HEK293 (cell line): ENCODE results near the gene MITF.

ENCODE experiments used
- PRDM1 ChIP-seq: fragments of 450-650 bp; formaldehyde crosslinking; IDR thresholded peaks from 2 replicates; pipeline ENCODE4; 2016; ENCODE audit warnings: missing biosample characterization, missing genetic modification characterization
- SCRT1 ChIP-seq: fragments of 450-650 bp; formaldehyde crosslinking; IDR thresholded peaks from 2 replicates; pipeline ENCODE4 v1.5.1; 2016; ENCODE audit warnings: missing biosample characterization, missing genetic modification characterization, borderline replicate concordance
- SP7 ChIP-seq: fragments of 450-650 bp; formaldehyde crosslinking; IDR thresholded peaks from 2 replicates; pipeline ENCODE4 v1.5.1; 2016; ENCODE audit warnings: missing biosample characterization, missing genetic modification characterization
- ZBTB1 ChIP-seq: fragments of 450-650 bp; formaldehyde crosslinking; IDR thresholded peaks from 2 replicates; pipeline ENCODE4 v1.5.1; 2016; ENCODE audit warnings: missing biosample characterization, missing genetic modification characterization
- ZNF274 ChIP-seq, 2 experiments: fragments of 200-500 bp in 1 of 2; fragments of 450-650 bp in 1 of 2; sonication (Bioruptor generic) in 1 of 2; formaldehyde crosslinking in 1 of 2; IDR thresholded peaks; 2 replicates each; pipeline versions ENCODE4 v1.5.1 to v1.6.1; 2014 to 2016; ENCODE audit warnings: borderline replicate concordance in 1 of 2, inconsistent platforms in 1 of 2, low read length in 1 of 2, missing biosample characterization in 1 of 2, missing genetic modification characterization in 1 of 2
- ZNF350 ChIP-seq: fragments of 450-650 bp; formaldehyde crosslinking; IDR thresholded peaks from 2 replicates; pipeline ENCODE4 v1.5.0; 2017; ENCODE audit warnings: missing biosample characterization, mild to moderate bottlenecking, missing genetic modification characterization
- ZNF776 ChIP-seq: fragments of 450-650 bp; formaldehyde crosslinking; IDR thresholded peaks from 2 replicates; pipeline ENCODE4 v1.5.0; 2017; ENCODE audit warnings: missing biosample characterization, missing genetic modification characterization, borderline replicate concordance
- ZNF792 ChIP-seq: fragments of 450-650 bp; formaldehyde crosslinking; IDR thresholded peaks from 2 replicates; pipeline ENCODE4 v1.5.1; 2016; ENCODE audit warnings: missing biosample characterization, missing genetic modification characterization
- TF ChIP-seq, protein P1 (sequence below): fragments of 450-650 bp; formaldehyde crosslinking; IDR thresholded peaks from 2 replicates; pipeline ENCODE4 v1.5.1; 2016; ENCODE audit warnings: missing biosample characterization, missing genetic modification characterization
- TF ChIP-seq, protein P2 (sequence below): fragments of 450-650 bp; formaldehyde crosslinking; IDR thresholded peaks from 2 replicates; pipeline ENCODE4 v1.5.1; 2016; ENCODE audit warnings: missing biosample characterization, missing genetic modification characterization
- TF ChIP-seq, protein P3 (sequence below): fragments of 450-650 bp; formaldehyde crosslinking; IDR thresholded peaks from 2 replicates; pipeline ENCODE4 v1.5.1; 2016; ENCODE audit warnings: missing biosample characterization, missing genetic modification characterization, low read depth
- TF ChIP-seq, protein P4 (sequence below): sonication (generic); formaldehyde crosslinking; IDR thresholded peaks from 2 replicates; pipeline ENCODE4 v1.8.1; 2022; ENCODE audit warnings: mild to moderate bottlenecking, moderate library complexity, missing genetic modification reagents
- TF ChIP-seq, protein P5 (sequence below): fragments of 450-650 bp; formaldehyde crosslinking; IDR thresholded peaks from 2 replicates; pipeline ENCODE4 v1.5.1; 2016; ENCODE audit warnings: missing biosample characterization, missing genetic modification characterization

DNA sequence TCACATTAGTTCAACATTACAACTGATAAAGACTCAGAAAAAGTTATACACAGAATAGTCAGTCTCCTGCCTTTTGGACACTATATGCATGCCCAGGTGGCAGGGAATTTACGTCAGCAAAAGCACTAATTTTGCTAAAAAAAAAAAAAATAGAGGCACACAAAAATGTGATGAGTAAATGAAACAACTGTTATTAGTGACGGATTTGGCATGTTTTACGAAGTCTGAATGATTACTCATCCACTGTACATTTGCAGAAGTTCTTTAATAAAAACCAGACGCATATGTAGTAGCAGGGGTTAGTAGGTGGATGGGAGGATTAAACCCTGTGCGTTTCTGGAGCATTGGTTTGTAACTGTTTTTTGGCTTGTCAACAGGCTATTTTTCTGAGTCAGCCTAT, 99.0 kb downstream of the MITF start:
- TF ChIP-seq ZNF274 (IDR thresholded peaks at IDR 0.05; ENCODE audit: low read length) = no peak
- no peak for TF ChIP-seq ZNF274 (tag by site-specific recombination; IDR thresholded peaks at IDR 0.05; ENCODE audit: borderline replicate concordance)
- TF ChIP-seq, protein P1, sequence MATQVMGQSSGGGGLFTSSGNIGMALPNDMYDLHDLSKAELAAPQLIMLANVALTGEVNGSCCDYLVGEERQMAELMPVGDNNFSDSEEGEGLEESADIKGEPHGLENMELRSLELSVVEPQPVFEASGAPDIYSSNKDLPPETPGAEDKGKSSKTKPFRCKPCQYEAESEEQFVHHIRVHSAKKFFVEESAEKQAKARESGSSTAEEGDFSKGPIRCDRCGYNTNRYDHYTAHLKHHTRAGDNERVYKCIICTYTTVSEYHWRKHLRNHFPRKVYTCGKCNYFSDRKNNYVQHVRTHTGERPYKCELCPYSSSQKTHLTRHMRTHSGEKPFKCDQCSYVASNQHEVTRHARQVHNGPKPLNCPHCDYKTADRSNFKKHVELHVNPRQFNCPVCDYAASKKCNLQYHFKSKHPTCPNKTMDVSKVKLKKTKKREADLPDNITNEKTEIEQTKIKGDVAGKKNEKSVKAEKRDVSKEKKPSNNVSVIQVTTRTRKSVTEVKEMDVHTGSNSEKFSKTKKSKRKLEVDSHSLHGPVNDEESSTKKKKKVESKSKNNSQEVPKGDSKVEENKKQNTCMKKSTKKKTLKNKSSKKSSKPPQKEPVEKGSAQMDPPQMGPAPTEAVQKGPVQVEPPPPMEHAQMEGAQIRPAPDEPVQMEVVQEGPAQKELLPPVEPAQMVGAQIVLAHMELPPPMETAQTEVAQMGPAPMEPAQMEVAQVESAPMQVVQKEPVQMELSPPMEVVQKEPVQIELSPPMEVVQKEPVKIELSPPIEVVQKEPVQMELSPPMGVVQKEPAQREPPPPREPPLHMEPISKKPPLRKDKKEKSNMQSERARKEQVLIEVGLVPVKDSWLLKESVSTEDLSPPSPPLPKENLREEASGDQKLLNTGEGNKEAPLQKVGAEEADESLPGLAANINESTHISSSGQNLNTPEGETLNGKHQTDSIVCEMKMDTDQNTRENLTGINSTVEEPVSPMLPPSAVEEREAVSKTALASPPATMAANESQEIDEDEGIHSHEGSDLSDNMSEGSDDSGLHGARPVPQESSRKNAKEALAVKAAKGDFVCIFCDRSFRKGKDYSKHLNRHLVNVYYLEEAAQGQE (tag by site-specific recombination) = no peak
- TF ChIP-seq ZNF792 (tag by site-specific recombination) = no peak
- TF ChIP-seq, protein P2, sequence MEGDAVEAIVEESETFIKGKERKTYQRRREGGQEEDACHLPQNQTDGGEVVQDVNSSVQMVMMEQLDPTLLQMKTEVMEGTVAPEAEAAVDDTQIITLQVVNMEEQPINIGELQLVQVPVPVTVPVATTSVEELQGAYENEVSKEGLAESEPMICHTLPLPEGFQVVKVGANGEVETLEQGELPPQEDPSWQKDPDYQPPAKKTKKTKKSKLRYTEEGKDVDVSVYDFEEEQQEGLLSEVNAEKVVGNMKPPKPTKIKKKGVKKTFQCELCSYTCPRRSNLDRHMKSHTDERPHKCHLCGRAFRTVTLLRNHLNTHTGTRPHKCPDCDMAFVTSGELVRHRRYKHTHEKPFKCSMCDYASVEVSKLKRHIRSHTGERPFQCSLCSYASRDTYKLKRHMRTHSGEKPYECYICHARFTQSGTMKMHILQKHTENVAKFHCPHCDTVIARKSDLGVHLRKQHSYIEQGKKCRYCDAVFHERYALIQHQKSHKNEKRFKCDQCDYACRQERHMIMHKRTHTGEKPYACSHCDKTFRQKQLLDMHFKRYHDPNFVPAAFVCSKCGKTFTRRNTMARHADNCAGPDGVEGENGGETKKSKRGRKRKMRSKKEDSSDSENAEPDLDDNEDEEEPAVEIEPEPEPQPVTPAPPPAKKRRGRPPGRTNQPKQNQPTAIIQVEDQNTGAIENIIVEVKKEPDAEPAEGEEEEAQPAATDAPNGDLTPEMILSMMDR (tag by site-specific recombination) = no peak
- no peak for TF ChIP-seq SCRT1 (tag by site-specific recombination)
- TF ChIP-seq ZBTB1 (tag by site-specific recombination) = no peak
- no peak for TF ChIP-seq PRDM1 (tag by site-specific recombination)
- TF ChIP-seq, protein P3, sequence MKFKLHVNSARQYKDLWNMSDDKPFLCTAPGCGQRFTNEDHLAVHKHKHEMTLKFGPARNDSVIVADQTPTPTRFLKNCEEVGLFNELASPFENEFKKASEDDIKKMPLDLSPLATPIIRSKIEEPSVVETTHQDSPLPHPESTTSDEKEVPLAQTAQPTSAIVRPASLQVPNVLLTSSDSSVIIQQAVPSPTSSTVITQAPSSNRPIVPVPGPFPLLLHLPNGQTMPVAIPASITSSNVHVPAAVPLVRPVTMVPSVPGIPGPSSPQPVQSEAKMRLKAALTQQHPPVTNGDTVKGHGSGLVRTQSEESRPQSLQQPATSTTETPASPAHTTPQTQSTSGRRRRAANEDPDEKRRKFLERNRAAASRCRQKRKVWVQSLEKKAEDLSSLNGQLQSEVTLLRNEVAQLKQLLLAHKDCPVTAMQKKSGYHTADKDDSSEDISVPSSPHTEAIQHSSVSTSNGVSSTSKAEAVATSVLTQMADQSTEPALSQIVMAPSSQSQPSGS (tag by site-specific recombination) = no peak
- TF ChIP-seq ZNF776 = no peak
- no peak for TF ChIP-seq SP7 (tag by site-specific recombination)
- no peak for TF ChIP-seq ZNF350 (tag by site-specific recombination)
- TF ChIP-seq, protein P4, sequence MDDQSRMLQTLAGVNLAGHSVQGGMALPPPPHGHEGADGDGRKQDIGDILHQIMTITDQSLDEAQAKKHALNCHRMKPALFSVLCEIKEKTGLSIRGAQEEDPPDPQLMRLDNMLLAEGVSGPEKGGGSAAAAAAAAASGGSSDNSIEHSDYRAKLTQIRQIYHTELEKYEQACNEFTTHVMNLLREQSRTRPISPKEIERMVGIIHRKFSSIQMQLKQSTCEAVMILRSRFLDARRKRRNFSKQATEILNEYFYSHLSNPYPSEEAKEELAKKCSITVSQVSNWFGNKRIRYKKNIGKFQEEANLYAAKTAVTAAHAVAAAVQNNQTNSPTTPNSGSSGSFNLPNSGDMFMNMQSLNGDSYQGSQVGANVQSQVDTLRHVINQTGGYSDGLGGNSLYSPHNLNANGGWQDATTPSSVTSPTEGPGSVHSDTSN (CRISPR knock-in tag) = no peak
- TF ChIP-seq, protein P5, sequence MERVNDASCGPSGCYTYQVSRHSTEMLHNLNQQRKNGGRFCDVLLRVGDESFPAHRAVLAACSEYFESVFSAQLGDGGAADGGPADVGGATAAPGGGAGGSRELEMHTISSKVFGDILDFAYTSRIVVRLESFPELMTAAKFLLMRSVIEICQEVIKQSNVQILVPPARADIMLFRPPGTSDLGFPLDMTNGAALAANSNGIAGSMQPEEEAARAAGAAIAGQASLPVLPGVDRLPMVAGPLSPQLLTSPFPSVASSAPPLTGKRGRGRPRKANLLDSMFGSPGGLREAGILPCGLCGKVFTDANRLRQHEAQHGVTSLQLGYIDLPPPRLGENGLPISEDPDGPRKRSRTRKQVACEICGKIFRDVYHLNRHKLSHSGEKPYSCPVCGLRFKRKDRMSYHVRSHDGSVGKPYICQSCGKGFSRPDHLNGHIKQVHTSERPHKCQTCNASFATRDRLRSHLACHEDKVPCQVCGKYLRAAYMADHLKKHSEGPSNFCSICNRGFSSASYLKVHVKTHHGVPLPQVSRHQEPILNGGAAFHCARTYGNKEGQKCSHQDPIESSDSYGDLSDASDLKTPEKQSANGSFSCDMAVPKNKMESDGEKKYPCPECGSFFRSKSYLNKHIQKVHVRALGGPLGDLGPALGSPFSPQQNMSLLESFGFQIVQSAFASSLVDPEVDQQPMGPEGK (tag by site-specific recombination) = no peak
